IMR-90 (cell line): ENCODE results near the gene SLC6A2. TPM values are rescaled to one million over a fixed set of nuclear protein-coding genes. Genes with fewer than 3 reads are reported as not detected.

Experiments
- ATAC-seq: fragments of 200-7000 bp; cut with Tn5 transposase; 2 replicates; pipeline ENCODE4 v1.9.1; 2020; ENCODE audit warnings: low read depth, mild to moderate bottlenecking, moderate library complexity
- BruUV-seq: library from RNA; stranded (reverse); fragments of 400-500 nt; replicated peaks from 2 replicates; lab custom pipeline; 2021; lab: Mats Ljungman, UMichigan
- CTCF ChIA-PET: fragments of 300-600 bp; formaldehyde crosslinking; extraction: SDS; loops from one replicate; lab custom pipeline; 2021; ENCODE audit warnings: antibody characterized with exemption; lab: Yijun Ruan, JAX
- POLR2A ChIA-PET: fragments of 300-600 bp; sonication (Branson Sonifier 250); formaldehyde crosslinking; loops from one replicate; lab custom pipeline; 2022; ENCODE audit warnings: antibody characterized with exemption; ENCODE audit not compliant: unreplicated experiment; lab: Charles Lee
- DNase-seq: peaks from one replicate; pipeline ENCODE4 v3.0.0; 2013
- H2AFZ ChIP-seq: replicated peaks from 2 replicates; pipeline ENCODE3; 2013; ENCODE audit warnings: low read length, mild to moderate bottlenecking; ENCODE audit not compliant: poor library complexity
- H2AK5ac ChIP-seq: 2 replicates; pipeline ENCODE4 v1.6.1; 2013; ENCODE audit warnings: low read depth, low read length, inconsistent platforms
- H2AK9ac ChIP-seq: replicated peaks from 2 replicates; pipeline ENCODE3; 2013; ENCODE audit warnings: mild to moderate bottlenecking, low read depth, low read length, moderate library complexity; ENCODE audit not compliant: poor library complexity
- H2BK120ac ChIP-seq: 2 replicates; pipeline ENCODE4 v1.6.1; 2013; ENCODE audit warnings: low read depth, low read length, inconsistent platforms
- H2BK15ac ChIP-seq: 3 replicates; pipeline ENCODE4 v1.6.1; 2013; ENCODE audit warnings: low read depth, low read length, inconsistent platforms
- H2BK20ac ChIP-seq: 2 replicates; pipeline ENCODE4 v1.6.1; 2013; ENCODE audit warnings: low read depth, mild to moderate bottlenecking, inconsistent platforms, low read length, moderate library complexity
- H2BK5ac ChIP-seq: 2 replicates; pipeline ENCODE4 v1.6.1; 2013; ENCODE audit warnings: mild to moderate bottlenecking, low read depth, low read length, inconsistent platforms; ENCODE audit not compliant: poor library complexity, severe bottlenecking
- H3K14ac ChIP-seq: replicated peaks from 2 replicates; pipeline ENCODE4 v1.6.1; 2013; ENCODE audit warnings: low read depth, low read length, inconsistent platforms
- H3K18ac ChIP-seq: 2 replicates; pipeline ENCODE4 v1.6.1; 2013; ENCODE audit warnings: low read depth, low read length, control low read depth
- H3K23ac ChIP-seq: 2 replicates; pipeline ENCODE4 v1.6.1; 2013; ENCODE audit warnings: low read depth, low read length, inconsistent platforms
- H3K27ac ChIP-seq: 2 replicates; pipeline ENCODE4 v1.5.1; 2013; ENCODE audit warnings: mild to moderate bottlenecking, control low read depth, low read length; ENCODE audit not compliant: insufficient read depth
- H3K27me3 ChIP-seq: 2 replicates; pipeline ENCODE4 v1.6.1; 2013; ENCODE audit warnings: low read length; ENCODE audit not compliant: control insufficient read depth, insufficient read depth
- H3K36me3 ChIP-seq: 2 replicates; pipeline ENCODE4 v1.6.1; 2013; ENCODE audit warnings: low read length, mixed read lengths; ENCODE audit not compliant: control insufficient read depth, insufficient read depth
- H3K4ac ChIP-seq: 2 replicates; pipeline ENCODE4 v1.6.1; 2013; ENCODE audit warnings: low read depth, low read length, inconsistent platforms
- H3K4me1 ChIP-seq: 2 replicates; pipeline ENCODE4 v1.6.1; 2013; ENCODE audit warnings: low read length, mixed read lengths; ENCODE audit not compliant: control insufficient read depth, insufficient read depth
- H3K4me2 ChIP-seq: 2 replicates; pipeline ENCODE4 v1.6.1; 2013; ENCODE audit warnings: low read depth, mild to moderate bottlenecking, control low read depth, low read length, moderate library complexity
- H3K4me3 ChIP-seq: 2 replicates; pipeline ENCODE4 v1.5.1; 2013; ENCODE audit warnings: low read depth, mild to moderate bottlenecking, control low read depth, low read length, moderate library complexity; ENCODE audit not compliant: insufficient read depth
- H3K56ac ChIP-seq: 2 replicates; pipeline ENCODE4 v1.6.1; 2013; ENCODE audit warnings: low read length, inconsistent platforms; ENCODE audit not compliant: insufficient read depth; ENCODE audit errors: extremely low read depth
- H3K79me1 ChIP-seq, 2 experiments: 2 replicates each; pipeline ENCODE4 v1.6.1; 2013; ENCODE audit warnings: low read length in 2 of 2, inconsistent platforms in 1 of 2, low read depth in 1 of 2
- H3K9ac ChIP-seq: 2 replicates; pipeline ENCODE4 v1.6.1; 2013; ENCODE audit warnings: low read depth, low read length, control low read depth
- H3K9me1 ChIP-seq: 2 replicates; pipeline ENCODE4 v1.6.1; 2013; ENCODE audit warnings: low read length, inconsistent platforms; ENCODE audit not compliant: insufficient read depth
- H3K9me3 ChIP-seq: 2 replicates; pipeline ENCODE4 v1.6.1; 2013; ENCODE audit warnings: low read length; ENCODE audit not compliant: control insufficient read depth, insufficient read depth
- H4K20me1 ChIP-seq: 2 replicates; pipeline ENCODE4 v1.6.1; 2013; ENCODE audit warnings: low read length, inconsistent platforms; ENCODE audit not compliant: insufficient read depth
- H4K5ac ChIP-seq: 2 replicates; pipeline ENCODE4 v1.6.1; 2013; ENCODE audit warnings: mild to moderate bottlenecking, low read depth, low read length, control low read depth
- H4K8ac ChIP-seq, 2 experiments: 2 replicates each; pipeline ENCODE4 v1.6.1; 2013; ENCODE audit warnings: low read depth in 2 of 2, low read length in 2 of 2, control low read depth in 1 of 2, inconsistent platforms in 1 of 2
- H4K91ac ChIP-seq: 2 replicates; pipeline ENCODE4 v1.6.1; 2013; ENCODE audit warnings: low read depth, low read length, inconsistent platforms; ENCODE audit not compliant: insufficient read depth
- MXI1 ChIP-seq: IDR thresholded peaks from 2 replicates; pipeline ENCODE4 v1.6.1; 2012; ENCODE audit warnings: low read depth, mild to moderate bottlenecking, low read length, moderate library complexity, borderline replicate concordance
- RAD21 ChIP-seq: IDR thresholded peaks from 2 replicates; pipeline ENCODE4 v1.6.1; 2012; ENCODE audit warnings: low read length, improper control_type of control experiment
- RFX5 ChIP-seq: IDR thresholded peaks from 2 replicates; pipeline ENCODE4 v1.8.0; 2012; ENCODE audit warnings: low read depth, mild to moderate bottlenecking, low read length, moderate library complexity
- WGBS, 2 experiments: methylation state at CpG; one replicate each; pipeline versions ENCODE4 v1.1.5 to v1.1.7; 2013; ENCODE audit warnings: missing lambda C conversion rate in 2 of 2; ENCODE audit not compliant: insufficient read length in 1 of 2; ENCODE audit errors: extremely low coverage in 2 of 2; 5-methylcytosine and 5-hydroxymethylcytosine counted together
- dilution Hi-C: fragments of 300-500 bp; cut with HindIII; formaldehyde crosslinking; loops from one replicate; pipeline ENCODE4 v1.14.3; 2018; ENCODE audit warnings: low sequenced_read_pairs; ENCODE audit not compliant: unreplicated experiment
- in situ Hi-C: fragments of 300-500 bp; cut with MboI; formaldehyde crosslinking; loops from 3 replicates; pipeline ENCODE4 v1.14.3; 2019; ENCODE audit warnings: low sequenced_read_pairs, inconsistent platforms, mixed read lengths
- intact Hi-C: fragments of 100-400 bp; cut with micrococcal nuclease; formaldehyde crosslinking; loops from 2 replicates; pipeline ENCODE4 v1.10.0; 2022
- polyA plus RNA-seq, 3 experiments: library from polyadenylated mRNA; depleted of rRNA; stranded (reverse); fragments of >200 nt; gene quantifications; 2 replicates each; pipeline ENCODE4 v1.2.3, GENCODE V29; 2012; ENCODE audit warnings: low replicate concordance in 1 of 3
- total RNA-seq: library from RNA; depleted of rRNA; stranded (reverse); fragments of >200 nt; gene quantifications from 2 replicates; pipeline ENCODE4 v1.2.3, GENCODE V29; 2012
- TF ChIP-seq, protein P1 (sequence below): conservative IDR thresholded peaks from 2 replicates; pipeline ENCODE4 v1.5.1; 2012; ENCODE audit warnings: mild to moderate bottlenecking, low read depth, low read length, improper control_type of control experiment
- TF ChIP-seq, protein P2 (sequence below): fragments of 150-350 bp; IDR thresholded peaks from 2 replicates; pipeline ENCODE4 v1.6.1; 2017; ENCODE audit warnings: mild to moderate bottlenecking, antibody characterized with exemption, low read length, low read depth
- TF ChIP-seq, protein P3 (sequence below): fragments of 150-350 bp; IDR thresholded peaks from 2 replicates; pipeline ENCODE4 v1.6.1; 2016; ENCODE audit warnings: low read depth, mild to moderate bottlenecking, low read length, moderate library complexity, borderline replicate concordance

The SLC6A2 gene
- total and polyA plus RNA-seq, 2 of the 4 experiments (the other 2 are of a cell fraction): not detected

- H4K20me1 ChIP-seq: no peaks in the 10 kb centered on the region
- no peak overlapping the region for H3K56ac ChIP-seq
- DNase-seq (no peak), ATAC-seq (no peak)
- H2AFZ ChIP-seq: no peak overlapping the region
- no peak for TF ChIP-seq MXI1
- TF ChIP-seq, protein P1, sequence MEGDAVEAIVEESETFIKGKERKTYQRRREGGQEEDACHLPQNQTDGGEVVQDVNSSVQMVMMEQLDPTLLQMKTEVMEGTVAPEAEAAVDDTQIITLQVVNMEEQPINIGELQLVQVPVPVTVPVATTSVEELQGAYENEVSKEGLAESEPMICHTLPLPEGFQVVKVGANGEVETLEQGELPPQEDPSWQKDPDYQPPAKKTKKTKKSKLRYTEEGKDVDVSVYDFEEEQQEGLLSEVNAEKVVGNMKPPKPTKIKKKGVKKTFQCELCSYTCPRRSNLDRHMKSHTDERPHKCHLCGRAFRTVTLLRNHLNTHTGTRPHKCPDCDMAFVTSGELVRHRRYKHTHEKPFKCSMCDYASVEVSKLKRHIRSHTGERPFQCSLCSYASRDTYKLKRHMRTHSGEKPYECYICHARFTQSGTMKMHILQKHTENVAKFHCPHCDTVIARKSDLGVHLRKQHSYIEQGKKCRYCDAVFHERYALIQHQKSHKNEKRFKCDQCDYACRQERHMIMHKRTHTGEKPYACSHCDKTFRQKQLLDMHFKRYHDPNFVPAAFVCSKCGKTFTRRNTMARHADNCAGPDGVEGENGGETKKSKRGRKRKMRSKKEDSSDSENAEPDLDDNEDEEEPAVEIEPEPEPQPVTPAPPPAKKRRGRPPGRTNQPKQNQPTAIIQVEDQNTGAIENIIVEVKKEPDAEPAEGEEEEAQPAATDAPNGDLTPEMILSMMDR: no peak
- no peak for TF ChIP-seq RAD21
- TF ChIP-seq, protein P2, sequence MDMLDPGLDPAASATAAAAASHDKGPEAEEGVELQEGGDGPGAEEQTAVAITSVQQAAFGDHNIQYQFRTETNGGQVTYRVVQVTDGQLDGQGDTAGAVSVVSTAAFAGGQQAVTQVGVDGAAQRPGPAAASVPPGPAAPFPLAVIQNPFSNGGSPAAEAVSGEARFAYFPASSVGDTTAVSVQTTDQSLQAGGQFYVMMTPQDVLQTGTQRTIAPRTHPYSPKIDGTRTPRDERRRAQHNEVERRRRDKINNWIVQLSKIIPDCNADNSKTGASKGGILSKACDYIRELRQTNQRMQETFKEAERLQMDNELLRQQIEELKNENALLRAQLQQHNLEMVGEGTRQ: no peak
- TF ChIP-seq RFX5: no peak
- TF ChIP-seq, protein P3, sequence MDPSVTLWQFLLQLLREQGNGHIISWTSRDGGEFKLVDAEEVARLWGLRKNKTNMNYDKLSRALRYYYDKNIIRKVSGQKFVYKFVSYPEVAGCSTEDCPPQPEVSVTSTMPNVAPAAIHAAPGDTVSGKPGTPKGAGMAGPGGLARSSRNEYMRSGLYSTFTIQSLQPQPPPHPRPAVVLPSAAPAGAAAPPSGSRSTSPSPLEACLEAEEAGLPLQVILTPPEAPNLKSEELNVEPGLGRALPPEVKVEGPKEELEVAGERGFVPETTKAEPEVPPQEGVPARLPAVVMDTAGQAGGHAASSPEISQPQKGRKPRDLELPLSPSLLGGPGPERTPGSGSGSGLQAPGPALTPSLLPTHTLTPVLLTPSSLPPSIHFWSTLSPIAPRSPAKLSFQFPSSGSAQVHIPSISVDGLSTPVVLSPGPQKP: no peak
- no peak overlapping the region for H3K9ac ChIP-seq
- in situ Hi-C loops: no loop called here
- no peak overlapping the region for H3K4me2 ChIP-seq
- BruUV-seq: no TSS peak
- no peak overlapping the region for H4K8ac ChIP-seq
- no peak overlapping the region for H3K18ac ChIP-seq
- no peak overlapping the region for H3K4ac ChIP-seq
- no peak overlapping the region for H4K5ac ChIP-seq
- no peak overlapping the region for H2BK120ac ChIP-seq
- H3K4me3 ChIP-seq: no peak overlapping the region
- no peak overlapping the region for H2BK15ac ChIP-seq
- no peak overlapping the region for H2AK5ac ChIP-seq
- H3K36me3 ChIP-seq: no peaks in the 10 kb centered on the region
- H3K79me1 ChIP-seq: no peaks in the 10 kb centered on the region
- H3K23ac ChIP-seq: no peak overlapping the region
- no peak overlapping the region for H4K91ac ChIP-seq
- CTCF ChIA-PET: no interaction called here
- H2AK9ac ChIP-seq: no peak overlapping the region
- H2BK20ac ChIP-seq: no peak overlapping the region
- H3K14ac ChIP-seq: no peak overlapping the region
- no peak overlapping the region for H3K27ac ChIP-seq
- H3K9me3 ChIP-seq: no peaks in the 10 kb centered on the region
- POLR2A ChIA-PET: no interaction called here
- no CpG with 5 or more reads among the region's 1 CpG for WGBS, 2 experiments
- intact Hi-C loops: no loop called here
- dilution Hi-C loops: no loop called here
- no peaks in the 10 kb centered on the region for H3K9me1 ChIP-seq
- H2BK5ac ChIP-seq: no peak overlapping the region
- H3K27me3 ChIP-seq: peaks cover 2% of the 10 kb centered on the region; the same call in 1 of the 2 replicates
- no peaks in the 10 kb centered on the region for H3K4me1 ChIP-seq
Measured at GRCh38 chr16:55685973-55686372, 30.2 kb downstream of the SLC6A2 start.
